Stimulated activated naive CD8-positive, alpha-beta T cell treated with anti-CD3 and anti-CD28 coated beads, Interleukin-15, Interleukin-2, amounts not matched to agents 100 U/mL and 50 U/mL, for 24 hours (primary cell): Measurements from ENCODE around the gene HOXD12.

ENCODE experiments used
- ATAC-seq: fragments of 150-1000 bp; cut with Tn5 transposase; one replicate; pipeline ENCODE4 v1.10.0; 2021
- DNase-seq: peaks from one replicate; pipeline ENCODE4 v3.0.0; 2021

HOXD12 gene

GRCh38 chr2:176093145-176093897, 6.3 kb upstream of the HOXD12 start:
- ATAC-seq (no peak), DNase-seq (no peak)

GRCh38 chr2:176093898-176094249, 5.7 kb upstream of the HOXD12 start:
- DNase-seq = no peak
- no peak for ATAC-seq

GRCh38 chr2:176094349-176094748, 5.2 kb upstream of the HOXD12 start:
- ATAC-seq (no peak), DNase-seq (no peak)

GRCh38 chr2:176095421-176095820, 4.2 kb upstream of the HOXD12 start:
- DNase-seq = no peak
- no peak for ATAC-seq

GRCh38 chr2:176096243-176096985, 3.2 kb upstream of the HOXD12 start:
- ATAC-seq (no peak), DNase-seq (no peak)

GRCh38 chr2:176096986-176097819, 2.4 kb upstream of the HOXD12 start:
- peak; percentile 77 for ATAC-seq

GRCh38 chr2:176097820-176098365, 1.7 kb upstream of the HOXD12 start:
- DNase-seq = no peak
- no peak for ATAC-seq

More at GRCh38 chr2:176096986-176097819, 2.4 kb upstream of the HOXD12 start:
- peak; percentile 65 for DNase-seq

- DNase-seq (no peak), ATAC-seq (no peak)
Observed at GRCh38 chr2:176098366-176099158, 1.0 kb upstream of the HOXD12 start.

- ATAC-seq (no peak), DNase-seq (no peak)
Observed at GRCh38 chr2:176099159-176099727, 352 bp upstream of the HOXD12 start.

- DNase-seq (no peak), ATAC-seq (no peak)
Observed at GRCh38 chr2:176100547-176101140, 1.0 kb downstream of the HOXD12 start.

- DNase-seq (no peak), ATAC-seq (no peak)
Observed at GRCh38 chr2:176101216-176101830, 1.7 kb downstream of the HOXD12 start.

- no peak for ATAC-seq
Observed at GRCh38 chr2:176101842-176102241, 2.2 kb downstream of the HOXD12 start.

GRCh38 chr2:176102309-176102866, 2.8 kb downstream of the HOXD12 start:
- DNase-seq (no peak), ATAC-seq (no peak)

More at GRCh38 chr2:176101842-176102241, 2.2 kb downstream of the HOXD12 start:
- DNase-seq = no peak

GRCh38 chr2:176103194-176103593, 3.6 kb downstream of the HOXD12 start:
- ATAC-seq (no peak), DNase-seq (no peak)

GRCh38 chr2:176103742-176104315, 4.2 kb downstream of the HOXD12 start:
- ATAC-seq (no peak), DNase-seq (no peak)

- peak; percentile 26 for ATAC-seq
- no peak for DNase-seq
Observed at GRCh38 chr2:176104316-176105077, 4.9 kb downstream of the HOXD12 start.

GRCh38 chr2:176105078-176105729, 5.6 kb downstream of the HOXD12 start:
- no peak for DNase-seq
- no peak for ATAC-seq
